ENCODE results near the gene TUBGCP2. TPM values are rescaled to one million over a fixed set of nuclear protein-coding genes. Genes with fewer than 3 reads are reported as not detected.

TUBGCP2 gene
- polyA plus RNA-seq, 1 donor (not counting 4 experiments of a cell fraction or from before 2014, with no cell fraction given) = 55.8 TPM

- dilution Hi-C loops (cut with MboI; ENCODE audit: extremely low pct_ligation_motif_present, low sequenced_read_pairs) = no loop called here
- peaks cover 37 to 44% of the 10 kb centered on the region in 2 experiments for H3K36me3 ChIP-seq (ENCODE audit: control insufficient read depth in 2 of 2, extremely low read depth in 1 of 2, insufficient read depth in 2 of 2, low read length in 2 of 2)
- no peak overlapping the region for H2AFZ ChIP-seq (ENCODE audit: control insufficient read depth, low read length)
- no peaks in the 10 kb centered on the region for H3K9me1 ChIP-seq (ENCODE audit: control insufficient read depth, extremely low read depth, insufficient read depth, low read length)
- no peak for FAIRE-seq
- DNase-seq (ENCODE audit: low read depth, low spot score) = no peak
- H3K4me3 ChIP-seq (ENCODE audit: control insufficient read depth in 2 of 3, extremely low read depth in 1 of 3, insufficient read depth in 2 of 3, low read depth in 1 of 3, low read length in 3 of 3) = no peak overlapping the region
- H3K9ac ChIP-seq (ENCODE audit: control insufficient read depth, extremely low read depth, insufficient read depth, low read length) = no peak overlapping the region
- peaks cover 28% of the 10 kb centered on the region for H3K79me2 ChIP-seq (ENCODE audit: control insufficient read depth, insufficient read depth, low read length)
- H4K20me1 ChIP-seq (ENCODE audit: control insufficient read depth, extremely low read depth, insufficient read depth, low read length) = peaks cover 14% of the 10 kb centered on the region
- no peak for TF ChIP-seq EZH2 (IDR thresholded peaks at IDR 0.05; ENCODE audit: low read length)
- no peak overlapping the region for H3K4me2 ChIP-seq (ENCODE audit: control insufficient read depth, extremely low read depth, insufficient read depth, low read depth, low read length)
- H3K27me3 ChIP-seq (ENCODE audit: control insufficient read depth, extremely low read depth, insufficient read depth, low read length) = no peaks in the 10 kb centered on the region
- H3K4me1 ChIP-seq (ENCODE audit: control insufficient read depth, extremely low read depth, insufficient read depth, low read length) = peaks cover 22% of the 10 kb centered on the region
- H3K27ac ChIP-seq (ENCODE audit: control insufficient read depth, insufficient read depth, low read length) = no peak overlapping the region
- no peaks in the 10 kb centered on the region for H3K9me3 ChIP-seq (ENCODE audit: control insufficient read depth, low read depth, low read length)
These were observed 40.8 kb downstream of the TUBGCP2 start for GRCh38 chr10:133267829-133268228.

- H3K4me1 ChIP-seq (ENCODE audit: control insufficient read depth, extremely low read depth, insufficient read depth, low read length) = peaks cover 27% of the 10 kb centered on the region
- H3K9ac ChIP-seq (ENCODE audit: control insufficient read depth, extremely low read depth, insufficient read depth, low read length) = no peak overlapping the region
- H3K4me2 ChIP-seq (ENCODE audit: control insufficient read depth, extremely low read depth, insufficient read depth, low read depth, low read length) = no peak overlapping the region
- no peaks in the 10 kb centered on the region for H3K9me3 ChIP-seq (ENCODE audit: control insufficient read depth, low read depth, low read length)
- no peaks in the 10 kb centered on the region for H3K27me3 ChIP-seq (ENCODE audit: control insufficient read depth, extremely low read depth, insufficient read depth, low read length)
- peaks cover 37 to 41% of the 10 kb centered on the region in 2 experiments for H3K36me3 ChIP-seq (ENCODE audit: control insufficient read depth in 2 of 2, extremely low read depth in 1 of 2, insufficient read depth in 2 of 2, low read length in 2 of 2)
- dilution Hi-C loops (cut with MboI; ENCODE audit: extremely low pct_ligation_motif_present, low sequenced_read_pairs) = no loop called here
- H2AFZ ChIP-seq (ENCODE audit: control insufficient read depth, low read length) = no peak overlapping the region
- DNase-seq (ENCODE audit: low read depth, low spot score) (no peak), FAIRE-seq (no peak)
- peaks cover 14% of the 10 kb centered on the region for H4K20me1 ChIP-seq (ENCODE audit: control insufficient read depth, extremely low read depth, insufficient read depth, low read length)
- H3K79me2 ChIP-seq (ENCODE audit: control insufficient read depth, insufficient read depth, low read length) = peaks cover 23% of the 10 kb centered on the region
- TF ChIP-seq EZH2 (IDR thresholded peaks at IDR 0.05; ENCODE audit: low read length) (no peak), CTCF (optimal IDR thresholded peaks at IDR 0.05 in 1 of 3, IDR thresholded peaks at IDR 0.05 in 1 of 3, conservative IDR thresholded peaks at IDR 0.05 in 1 of 3; ENCODE audit: extremely low read depth in 1 of 3, insufficient read depth in 2 of 3, low read length in 3 of 3) (no peak)
- H3K9me1 ChIP-seq (ENCODE audit: control insufficient read depth, extremely low read depth, insufficient read depth, low read length) = no peaks in the 10 kb centered on the region
- H3K4me3 ChIP-seq (ENCODE audit: control insufficient read depth in 2 of 3, extremely low read depth in 1 of 3, insufficient read depth in 2 of 3, low read depth in 1 of 3, low read length in 3 of 3) = no peak overlapping the region
- H3K27ac ChIP-seq (ENCODE audit: control insufficient read depth, insufficient read depth, low read length) = no peak overlapping the region
These were observed 41.4 kb downstream of the TUBGCP2 start for GRCh38 chr10:133267293-133267692.

Measured in keratinocyte (primary cell).